Loucy (cell line): ENCODE measurements around the gene PSMA6.
A peak's percentile ranks its signal among the peaks of the same experiment; 100 is the strongest.
"Not testable (repeated sequence)": the region's sequence is repeated elsewhere in the genome, so short reads cannot be mapped to it uniquely, and the experiment has no call there.

Source experiments
- H2AFZ ChIP-seq: fragments of 200-600 bp; sonication (generic); 2 replicates; pipeline ENCODE4 v1.6.0; 2016; ENCODE audit warnings: antibody characterized with exemption, mild to moderate bottlenecking, low read length, moderate library complexity
- H3F3A ChIP-seq: fragments of 200-600 bp; 2 replicates; pipeline ENCODE4 v1.6.0; 2016; ENCODE audit warnings: antibody characterized with exemption, low read depth, mild to moderate bottlenecking
- H3K27me3 ChIP-seq: fragments of 200-600 bp; sonication (generic); 2 replicates; pipeline ENCODE4 v1.6.1; 2014; ENCODE audit warnings: low read length, mild to moderate bottlenecking; ENCODE audit not compliant: insufficient read depth, poor library complexity, severe bottlenecking
- H3K36me3 ChIP-seq: fragments of 200-600 bp; sonication (generic); 2 replicates; pipeline ENCODE4 v1.6.1; 2016; ENCODE audit warnings: low read length; ENCODE audit not compliant: insufficient read depth
- H3K4me1 ChIP-seq: fragments of 200-600 bp; sonication (generic); 2 replicates; pipeline ENCODE4 v1.5.1; 2014; ENCODE audit warnings: low read length, mild to moderate bottlenecking; ENCODE audit not compliant: insufficient read depth, poor library complexity, severe bottlenecking
- H3K4me2 ChIP-seq: fragments of 200-600 bp; sonication (generic); 2 replicates; pipeline ENCODE4 v1.6.0; 2014; ENCODE audit warnings: antibody characterized with exemption, low read length, low read depth, mild to moderate bottlenecking; ENCODE audit not compliant: poor library complexity, severe bottlenecking
- H3K4me3 ChIP-seq: fragments of 200-600 bp; sonication (generic); 2 replicates; pipeline ENCODE4 v1.5.1; 2014; ENCODE audit warnings: low read length, mild to moderate bottlenecking, mixed read lengths; ENCODE audit not compliant: poor library complexity, severe bottlenecking
- H3K79me2 ChIP-seq: fragments of 200-600 bp; sonication (generic); 2 replicates; pipeline ENCODE4 v1.6.1; 2014; ENCODE audit warnings: low read length; ENCODE audit not compliant: insufficient read depth
- H3K9ac ChIP-seq: fragments of 200-600 bp; sonication (generic); 2 replicates; pipeline ENCODE4 v1.6.0; 2014; ENCODE audit warnings: mild to moderate bottlenecking, low read depth, low read length, moderate library complexity; ENCODE audit not compliant: poor library complexity, severe bottlenecking
- H3K9me2 ChIP-seq: fragments of 200-600 bp; sonication (generic); replicated peaks from 2 replicates; pipeline ENCODE4 v1.6.1; 2016; ENCODE audit warnings: low read depth, low read length, mixed read lengths
- H3K9me3 ChIP-seq: fragments of 200-600 bp; sonication (generic); 2 replicates; pipeline ENCODE4 v1.6.1; 2014; ENCODE audit warnings: mild to moderate bottlenecking, antibody characterized with exemption, low read length, low read depth; ENCODE audit not compliant: insufficient read depth
- H4K20me1 ChIP-seq: fragments of 200-600 bp; sonication (generic); 2 replicates; pipeline ENCODE4 v1.6.0; 2014; ENCODE audit warnings: antibody characterized with exemption, low read length, mild to moderate bottlenecking; ENCODE audit not compliant: insufficient read depth, poor library complexity, severe bottlenecking
- CTCF ChIP-seq: fragments of 200-600 bp; sonication (generic); conservative IDR thresholded peaks from 2 replicates; pipeline ENCODE4 v1.5.1; 2014; ENCODE audit warnings: mild to moderate bottlenecking, antibody characterized with exemption, low read length
- EZH2phosphoT487 ChIP-seq: fragments of 200-600 bp; IDR thresholded peaks from 2 replicates; pipeline ENCODE4 v1.6.1; 2018; ENCODE audit warnings: antibody characterized with exemption, mild to moderate bottlenecking, moderate library complexity, borderline replicate concordance

The PSMA6 gene

GRCh38 chr14:35333797-35334743 lies 41.9 kb downstream of the PSMA6 start:
- Histone ChIP-seq H3K27me3 (no peaks in the 10 kb centered on the region), H3K9ac (peak overlapping the region; percentile 68), H3K79me2 (no peaks in the 10 kb centered on the region), H3K36me3 (no peaks in the 10 kb centered on the region), H3K9me3 (no peaks in the 10 kb centered on the region), H3K4me2 (peak overlapping the region; percentile 71), H3K9me2 (no peaks in the 10 kb centered on the region), H3K4me1 (peaks cover 29% of the 10 kb centered on the region), H4K20me1 (no peaks in the 10 kb centered on the region), H3F3A (no peaks in the 10 kb centered on the region), H3K4me3 (no peak overlapping the region), H2AFZ (peak overlapping the region; percentile 77)
- TF ChIP-seq CTCF (0 out of 2 replicates have a peak, but pooled peaks have one; percentile 18), EZH2phosphoT487 (no peak)

GRCh38 chr14:35335388-35336092 lies 43.4 kb downstream of the PSMA6 start:
- H3K4me1 ChIP-seq = peaks cover 29% of the 10 kb centered on the region
- no peaks in the 10 kb centered on the region for H3F3A ChIP-seq

GRCh38 chr14:35336171-35336493 lies 44.0 kb downstream of the PSMA6 start:
- not testable (repeated sequence) for H3K9me2 ChIP-seq, H4K20me1 ChIP-seq, H3K79me2 ChIP-seq, H3F3A ChIP-seq, H3K27me3 ChIP-seq, H3K9ac ChIP-seq, H3K9me3 ChIP-seq, H2AFZ ChIP-seq, H3K36me3 ChIP-seq, H3K4me3 ChIP-seq, H3K4me2 ChIP-seq
- H3K4me1 ChIP-seq = peaks cover 32% of the 10 kb centered on the region

More at GRCh38 chr14:35335388-35336092, 43.4 kb downstream of the PSMA6 start:
- TF ChIP-seq EZH2phosphoT487 (no peak), CTCF (no peak)
- Histone ChIP-seq H3K4me2 (no peak overlapping the region), H3K27me3 (no peaks in the 10 kb centered on the region), H4K20me1 (no peaks in the 10 kb centered on the region), H3K36me3 (no peaks in the 10 kb centered on the region), H3K79me2 (no peaks in the 10 kb centered on the region), H3K4me3 (no peak overlapping the region), H3K9me3 (no peaks in the 10 kb centered on the region), H3K9ac (no peak overlapping the region), H3K9me2 (no peaks in the 10 kb centered on the region), H2AFZ (no peak overlapping the region)
